ENCODE results near the gene UBASH3B.

- TF ChIP-seq CTCF (IDR thresholded peaks at IDR 0.05) (no peak), POLR2A (IDR thresholded peaks at IDR 0.05) (no peak)
Observed at GRCh38 chr11:122700666-122701065, 45.1 kb downstream of the UBASH3B start.
